Measurements from ENCODE around the gene CTNND2. TPM values are rescaled to one million over a fixed set of nuclear protein-coding genes. Genes with fewer than 3 reads are reported as not detected.

Gene CTNND2
- total RNA-seq, 2 experiments from 2014 or later, result not detected

DNA sequence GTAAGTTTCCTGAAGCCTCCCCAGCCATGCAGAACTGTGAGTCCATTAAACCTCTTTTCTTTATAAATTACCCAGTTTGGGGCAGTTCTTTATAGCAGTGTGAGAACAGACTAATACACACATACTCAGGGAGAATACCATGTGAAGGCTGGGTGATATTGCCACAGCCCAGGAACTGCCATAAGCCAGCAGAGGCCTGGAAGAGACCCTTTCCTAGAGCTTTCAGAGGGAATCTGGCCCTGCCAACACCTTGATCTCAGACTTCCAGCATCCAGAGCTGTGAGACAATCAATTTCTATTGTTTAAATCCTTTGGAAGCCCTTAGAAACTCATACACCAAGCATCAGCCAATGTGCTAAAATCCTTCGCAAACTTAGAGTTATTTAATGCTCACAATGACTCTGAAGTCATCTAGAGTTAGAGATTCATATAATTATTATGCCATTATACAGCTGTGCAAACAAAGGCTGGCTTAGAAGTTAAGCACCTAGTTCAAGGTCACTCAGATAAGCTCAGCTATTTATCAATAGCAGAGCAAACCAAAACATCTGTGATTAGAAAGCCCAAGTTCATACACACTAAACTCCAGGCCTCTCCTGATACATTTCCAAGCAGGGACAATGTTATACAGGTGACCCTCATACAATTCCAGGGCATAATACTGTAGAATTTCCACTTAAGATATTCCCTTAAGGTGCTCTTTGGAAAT lies 611.4 kb downstream of the CTNND2 start:
- Mint-ChIP-seq H3K36me3 (ENCODE audit: low read depth) (no peaks in the 10 kb centered on the region), H3K4me3 (no peak overlapping the region), H3K27ac (no peak overlapping the region), H3K27me3 (peaks cover 2% of the 10 kb centered on the region), H3K9me3 (no peaks in the 10 kb centered on the region), H3K4me1 (ENCODE audit: low read depth) (no peaks in the 10 kb centered on the region)
- ATAC-seq (no peak), DNase-seq (no peak)
- intact Hi-C loops (cut with micrococcal nuclease), result no loop called here
- CTCF ChIA-PET, result no interaction called here
- POLR2A ChIA-PET, result no interaction called here
- TF ChIP-seq, protein P1, sequence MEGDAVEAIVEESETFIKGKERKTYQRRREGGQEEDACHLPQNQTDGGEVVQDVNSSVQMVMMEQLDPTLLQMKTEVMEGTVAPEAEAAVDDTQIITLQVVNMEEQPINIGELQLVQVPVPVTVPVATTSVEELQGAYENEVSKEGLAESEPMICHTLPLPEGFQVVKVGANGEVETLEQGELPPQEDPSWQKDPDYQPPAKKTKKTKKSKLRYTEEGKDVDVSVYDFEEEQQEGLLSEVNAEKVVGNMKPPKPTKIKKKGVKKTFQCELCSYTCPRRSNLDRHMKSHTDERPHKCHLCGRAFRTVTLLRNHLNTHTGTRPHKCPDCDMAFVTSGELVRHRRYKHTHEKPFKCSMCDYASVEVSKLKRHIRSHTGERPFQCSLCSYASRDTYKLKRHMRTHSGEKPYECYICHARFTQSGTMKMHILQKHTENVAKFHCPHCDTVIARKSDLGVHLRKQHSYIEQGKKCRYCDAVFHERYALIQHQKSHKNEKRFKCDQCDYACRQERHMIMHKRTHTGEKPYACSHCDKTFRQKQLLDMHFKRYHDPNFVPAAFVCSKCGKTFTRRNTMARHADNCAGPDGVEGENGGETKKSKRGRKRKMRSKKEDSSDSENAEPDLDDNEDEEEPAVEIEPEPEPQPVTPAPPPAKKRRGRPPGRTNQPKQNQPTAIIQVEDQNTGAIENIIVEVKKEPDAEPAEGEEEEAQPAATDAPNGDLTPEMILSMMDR (IDR thresholded peaks at IDR 0.05), result no peak

DNA sequence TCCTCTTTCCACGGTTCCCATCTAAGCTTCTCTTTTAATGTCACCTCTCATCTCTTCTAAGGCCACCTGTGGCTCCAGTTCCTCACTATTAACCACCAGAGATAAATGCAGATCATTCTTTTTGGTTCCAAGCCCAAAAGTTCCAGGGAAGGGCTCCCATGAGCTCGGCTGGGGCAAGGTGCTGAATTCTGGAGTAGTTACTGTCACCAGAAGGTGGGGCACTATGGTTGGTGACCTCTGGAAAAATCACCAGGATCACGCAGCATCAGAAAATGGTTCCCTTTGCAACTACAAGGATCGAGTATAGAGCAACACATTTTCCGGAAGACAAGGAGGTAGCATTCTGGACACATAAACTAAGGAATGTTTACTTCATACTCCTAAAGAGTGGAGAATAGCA lies 614.5 kb downstream of the CTNND2 start:
- Mint-ChIP-seq H3K9me3 (no peaks in the 10 kb centered on the region), H3K36me3 (ENCODE audit: low read depth) (no peaks in the 10 kb centered on the region), H3K4me1 (ENCODE audit: low read depth) (no peaks in the 10 kb centered on the region), H3K4me3 (no peak overlapping the region), H3K27ac (no peak overlapping the region), H3K27me3 (peaks cover 2% of the 10 kb centered on the region)
- intact Hi-C loops (cut with micrococcal nuclease), result no loop called here
- POLR2A ChIA-PET, result no interaction called here
- DNase-seq, result no peak
- CTCF ChIA-PET, result interaction anchor here (1.3 kb wide), 1 partner anchor 22 kb away, joined by 3 read pairs; no protein-coding TSS in a partner anchor
- no peak for ATAC-seq
- TF ChIP-seq, protein P1 (IDR thresholded peaks at IDR 0.05), result no peak

DNA sequence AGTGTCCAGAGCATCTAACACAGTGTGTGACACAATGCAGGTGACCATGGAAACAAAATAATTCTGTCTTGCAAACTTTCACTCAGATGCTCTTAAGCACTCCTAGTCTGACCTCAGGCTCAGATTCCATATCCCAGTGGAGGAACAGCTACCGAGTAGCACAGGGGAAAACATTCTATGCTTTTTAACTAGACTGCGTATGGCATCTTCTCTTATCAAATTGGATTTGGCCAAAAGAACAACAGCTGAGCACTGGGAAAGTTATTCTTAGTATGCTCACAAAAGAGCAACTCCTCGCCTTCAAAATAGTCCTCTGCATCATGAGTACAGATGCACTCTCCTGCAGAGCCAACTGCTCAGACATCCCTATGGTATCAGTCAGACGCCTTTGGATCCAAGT lies 615.0 kb downstream of the CTNND2 start:
- Mint-ChIP-seq H3K4me3 (no peak overlapping the region), H3K27me3 (peaks cover 2% of the 10 kb centered on the region), H3K27ac (no peak overlapping the region), H3K9me3 (no peaks in the 10 kb centered on the region), H3K36me3 (ENCODE audit: low read depth) (no peaks in the 10 kb centered on the region), H3K4me1 (ENCODE audit: low read depth) (no peaks in the 10 kb centered on the region)
- ChIA-PET CTCF (no interaction called here), POLR2A (no interaction called here)
- intact Hi-C loops (cut with micrococcal nuclease), result no loop called here
- ATAC-seq (no peak), DNase-seq (no peak)
- TF ChIP-seq, protein P1 (IDR thresholded peaks at IDR 0.05), result no peak

DNA sequence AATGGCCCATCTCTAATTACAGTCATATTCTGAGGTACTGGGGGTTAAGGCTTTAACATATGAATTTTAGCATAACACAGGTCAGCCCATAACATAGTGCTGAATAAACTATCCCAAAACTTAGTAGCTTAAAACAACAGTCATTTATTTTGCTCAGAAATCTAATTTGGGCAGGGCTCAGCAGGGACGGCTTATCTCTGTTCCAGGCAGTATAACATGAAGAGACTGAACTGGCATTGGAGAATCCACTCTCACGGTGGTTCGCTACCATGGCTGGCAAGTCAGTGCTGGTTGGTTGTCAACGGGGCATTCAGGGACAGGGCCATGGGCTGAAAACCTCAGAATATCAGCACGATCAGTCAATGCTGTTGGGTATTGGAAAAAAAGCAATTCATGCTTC lies 622.4 kb downstream of the CTNND2 start:
- Mint-ChIP-seq H3K27ac (no peak overlapping the region), H3K36me3 (ENCODE audit: low read depth) (no peaks in the 10 kb centered on the region), H3K4me1 (ENCODE audit: low read depth) (no peaks in the 10 kb centered on the region), H3K4me3 (no peak overlapping the region), H3K9me3 (no peaks in the 10 kb centered on the region), H3K27me3 (peaks cover 3% of the 10 kb centered on the region)
- TF ChIP-seq, protein P1 (IDR thresholded peaks at IDR 0.05), result no peak
- ATAC-seq, result no peak
- ChIA-PET POLR2A (no interaction called here), CTCF (no interaction called here)
- DNase-seq, result no peak
- intact Hi-C loops (cut with micrococcal nuclease), result no loop called here

GRCh38 chr5:11277323-11277722 lies 626.9 kb downstream of the CTNND2 start:
- Mint-ChIP-seq H3K4me1 (ENCODE audit: low read depth) (no peaks in the 10 kb centered on the region), H3K27ac (no peak overlapping the region), H3K27me3 (peaks cover 4% of the 10 kb centered on the region), H3K9me3 (no peaks in the 10 kb centered on the region), H3K36me3 (ENCODE audit: low read depth) (no peaks in the 10 kb centered on the region), H3K4me3 (no peak overlapping the region)
- intact Hi-C loops (cut with micrococcal nuclease), result no loop called here
- POLR2A ChIA-PET, result no interaction called here
- TF ChIP-seq, protein P1 (IDR thresholded peaks at IDR 0.05), result no peak
- ATAC-seq (no peak), DNase-seq (no peak)
- CTCF ChIA-PET, result interaction anchor here (1.2 kb wide), 1 partner anchor 235 kb away, joined by 3 read pairs; no protein-coding TSS in a partner anchor

Data from activated CD8-positive, alpha-beta T cell treated with anti-CD3 and anti-CD28 coated beads for 36 hours (primary cell).